Activated naive CD4-positive, alpha-beta T cell treated with anti-CD3 and anti-CD28 coated beads, Interleukin-2, amount 50 U/mL, for 16 hours (primary cell): Measurements from ENCODE around the gene CACNA1H.

ENCODE experiments used
- DNase-seq: peaks from one replicate; pipeline ENCODE4 v3.0.0-alpha.2; 2020

CACNA1H gene

DNA sequence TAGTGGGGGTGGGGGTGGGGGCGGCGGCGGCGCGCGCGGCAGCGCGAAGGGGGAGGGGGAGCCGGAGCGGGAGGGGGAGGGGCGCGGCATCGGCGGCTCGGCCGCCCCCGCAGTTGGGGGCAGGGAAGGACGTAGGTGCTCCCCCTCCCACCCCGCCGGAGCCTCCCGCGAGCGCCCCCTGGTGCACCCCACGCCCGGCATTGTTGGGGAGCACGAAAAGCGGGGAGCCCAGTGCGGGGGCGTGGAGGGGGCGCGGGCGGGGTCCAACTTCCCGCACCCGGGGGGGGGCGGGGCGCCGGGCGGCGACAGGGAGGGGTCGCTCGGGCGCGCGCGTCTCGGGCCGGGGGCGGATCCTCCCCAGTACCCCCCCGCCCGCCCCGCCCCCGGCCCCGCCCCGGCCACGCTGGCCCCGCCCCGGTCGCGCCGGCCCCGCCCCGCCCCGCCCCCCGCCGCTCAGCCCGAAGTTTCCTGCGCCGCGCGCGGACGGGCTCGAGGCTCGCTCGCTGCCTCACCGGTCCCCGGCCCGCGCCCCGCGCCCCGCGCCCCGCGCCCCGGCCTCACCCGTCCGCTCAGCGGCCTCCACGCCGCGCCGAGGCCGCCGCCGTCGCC is at the start of gene CACNA1H:
Gene CACNA1H (plus strand): TSS at position 456 of the 609 bp plus-strand sequence. CDS start 632 bp downstream, outside the sequence.
- DNase-seq: peak; percentile 73

DNA sequence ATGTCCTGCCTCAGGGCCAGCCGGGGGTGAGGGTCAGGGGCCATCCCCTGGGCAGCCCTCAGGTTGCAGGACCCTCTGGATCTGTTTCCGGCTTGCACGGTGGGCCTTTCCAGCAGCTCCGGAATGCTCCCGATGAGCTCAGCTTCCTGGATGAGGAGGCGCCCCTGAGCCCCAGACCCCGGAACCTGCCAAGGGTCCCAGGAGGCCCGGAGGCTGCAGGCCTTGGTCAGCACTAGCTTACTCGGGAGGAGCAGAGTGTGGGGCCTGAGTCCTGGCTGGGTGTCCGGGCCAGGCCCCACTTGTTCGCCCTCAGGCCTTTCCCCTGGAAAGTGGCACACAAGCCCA is 49.3 kb upstream of the CACNA1H start:
- DNase-seq: no peak

DNA sequence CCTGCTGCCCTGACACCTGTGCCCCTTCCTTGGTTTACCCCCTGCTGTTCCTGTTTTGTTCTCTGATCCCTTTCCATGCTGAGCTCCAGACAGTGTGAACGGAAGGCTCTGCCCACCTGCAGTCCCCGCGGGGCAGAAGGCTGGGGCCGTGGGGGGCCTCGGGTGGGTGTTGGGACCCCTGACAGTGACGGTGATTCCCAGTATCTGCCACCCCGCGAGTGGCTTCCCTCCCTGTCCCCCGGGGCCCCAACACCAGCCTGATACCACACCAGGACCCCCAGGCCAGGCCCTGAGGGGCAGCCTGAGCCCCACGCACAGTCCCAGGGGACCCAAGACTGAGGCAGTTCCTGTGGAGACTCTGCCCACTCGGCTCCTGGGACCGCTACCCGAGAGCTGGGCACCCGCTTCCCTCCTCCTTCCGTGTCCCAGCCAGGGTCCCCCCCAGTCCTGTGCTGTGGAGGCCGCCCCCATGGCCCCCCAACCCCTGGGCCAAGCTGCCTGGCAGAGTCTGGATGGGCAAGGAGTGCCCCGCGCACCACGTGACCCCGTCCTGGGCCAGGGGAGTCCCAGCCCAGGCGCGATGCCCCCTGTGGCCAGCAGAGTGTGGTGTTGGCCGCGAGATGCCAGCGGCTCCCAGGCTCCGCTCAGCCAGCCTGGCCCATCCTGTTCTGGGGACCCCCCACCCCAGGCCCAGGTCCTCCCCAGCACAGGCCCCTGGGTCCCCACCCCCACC is 46.9 kb upstream of the CACNA1H start:
- DNase-seq: peak; percentile 55

DNA sequence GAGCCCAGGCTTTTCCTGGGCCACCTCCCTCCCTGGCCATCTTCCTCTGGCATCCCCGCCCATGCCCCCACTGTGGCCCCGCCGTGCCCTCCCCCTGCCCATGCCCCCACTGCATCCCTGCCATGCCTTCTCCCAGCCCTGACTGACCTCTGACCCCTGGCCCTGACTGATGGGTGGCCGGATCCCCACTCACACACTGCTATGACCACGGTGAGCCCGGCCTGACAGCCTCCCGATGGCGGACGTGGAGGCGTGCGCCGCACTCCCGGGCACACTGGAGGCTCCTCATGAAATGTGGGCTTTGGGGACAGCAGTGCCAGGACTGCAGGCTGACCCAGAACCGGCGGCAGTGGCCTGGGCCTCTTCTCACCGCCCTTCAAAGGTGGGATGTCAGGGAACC is 46.2 kb upstream of the CACNA1H start:
- no peak for DNase-seq

DNA sequence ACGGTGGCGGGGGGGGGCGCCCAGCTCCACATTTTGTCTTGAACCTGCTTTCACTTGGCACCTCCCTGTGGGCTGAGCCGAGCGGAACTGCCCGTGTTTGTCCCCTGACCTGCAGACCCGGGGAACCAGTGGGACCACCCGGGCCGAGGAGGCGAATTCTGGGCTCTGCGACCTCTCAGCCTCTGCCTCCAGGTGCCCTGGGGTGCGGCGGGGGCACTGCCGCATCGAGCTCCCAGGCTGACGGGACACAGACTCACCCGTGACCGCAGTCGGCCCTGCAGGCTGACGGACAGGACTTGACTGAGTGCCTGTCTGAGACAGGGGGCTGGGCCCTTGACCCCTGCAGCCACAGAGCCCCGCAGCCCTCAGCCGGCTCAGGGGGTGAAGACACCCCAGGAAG is 45.8 kb upstream of the CACNA1H start:
- no peak for DNase-seq

DNA sequence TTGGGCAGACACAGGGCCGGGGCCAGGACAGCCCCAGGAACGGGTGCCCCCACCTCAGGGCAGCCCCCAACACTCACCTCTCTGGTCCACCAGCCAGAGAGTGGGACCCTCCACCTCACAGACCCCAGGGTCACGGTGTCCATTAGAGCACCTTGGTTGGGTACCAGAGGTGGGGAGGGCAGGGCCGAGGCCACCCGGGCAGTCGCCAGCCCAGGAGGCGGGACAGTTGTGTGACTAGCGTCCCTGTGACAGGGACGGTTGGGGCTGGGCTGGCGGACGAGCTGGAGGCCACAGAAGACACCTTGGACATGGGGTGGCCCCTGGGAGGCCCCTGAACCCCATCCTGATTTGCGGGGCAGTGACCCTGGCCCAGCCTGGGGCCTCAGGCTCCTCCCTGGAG is 45.2 kb upstream of the CACNA1H start:
- no peak for DNase-seq

DNA sequence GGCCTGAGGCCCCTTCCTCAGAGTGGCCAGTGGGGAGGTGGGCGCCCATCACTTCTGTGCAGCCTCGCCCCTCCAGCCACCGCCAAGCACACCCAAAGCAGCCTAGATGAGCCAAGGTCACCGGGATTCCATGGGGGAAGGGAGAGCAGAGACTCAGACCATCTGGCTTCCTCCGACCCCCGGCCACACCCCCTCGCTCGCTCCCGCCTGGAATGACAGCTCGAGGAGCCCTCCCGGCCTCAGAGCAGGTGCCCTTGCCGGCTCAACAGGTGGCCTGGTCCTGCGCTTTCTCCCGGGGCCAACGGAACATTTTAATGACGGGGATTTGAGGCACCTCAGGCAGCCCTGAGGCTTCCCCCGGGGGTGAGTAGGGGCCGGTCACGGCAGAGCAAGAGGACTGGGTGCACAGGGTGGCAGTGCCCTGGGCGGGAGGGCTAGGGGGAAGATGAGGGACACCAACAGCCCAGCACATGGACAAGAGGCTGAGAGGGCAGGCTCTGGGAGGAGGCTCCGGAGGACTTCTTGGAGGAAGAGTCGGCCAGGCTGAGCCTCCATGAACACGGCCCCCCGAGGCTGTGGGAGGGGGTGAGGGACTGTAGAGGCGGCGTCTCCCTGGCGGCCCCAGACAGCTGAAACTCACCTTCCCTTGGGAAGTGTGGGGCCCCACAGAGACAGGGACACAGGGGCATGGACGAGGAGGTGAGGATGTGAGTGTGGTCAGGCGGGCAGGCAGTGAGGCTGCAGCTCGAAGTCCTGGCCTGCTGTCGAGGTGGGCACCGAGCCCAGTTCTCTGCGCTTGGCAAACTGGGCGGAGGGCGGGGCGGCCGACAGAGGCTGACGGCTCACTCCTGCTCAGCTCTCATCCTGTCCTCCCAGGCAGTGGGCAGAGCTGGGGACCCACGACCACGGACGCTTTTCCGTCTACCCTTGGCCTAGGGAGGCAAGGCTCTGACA is 44.3 kb upstream of the CACNA1H start:
- no peak for DNase-seq

DNA sequence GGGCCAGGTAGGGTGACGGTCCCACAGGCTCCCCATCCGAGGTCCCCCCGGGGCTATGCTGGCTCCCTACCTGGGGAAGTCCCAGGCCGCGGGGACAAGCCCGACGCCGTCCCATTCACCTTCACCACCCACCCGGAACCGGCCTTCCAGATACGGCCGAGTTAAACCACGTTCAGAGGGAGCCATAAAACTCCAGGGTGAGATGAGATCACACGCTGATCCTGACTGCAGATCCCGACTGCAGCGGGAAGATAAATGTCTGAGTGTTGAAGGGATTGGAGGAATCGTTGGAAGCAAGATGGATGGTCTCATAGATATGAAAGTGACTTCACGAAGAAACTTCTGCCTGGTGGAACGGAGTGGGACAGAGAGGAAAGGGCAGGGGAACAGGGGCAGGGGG is 43.3 kb upstream of the CACNA1H start:
- no peak for DNase-seq

DNA sequence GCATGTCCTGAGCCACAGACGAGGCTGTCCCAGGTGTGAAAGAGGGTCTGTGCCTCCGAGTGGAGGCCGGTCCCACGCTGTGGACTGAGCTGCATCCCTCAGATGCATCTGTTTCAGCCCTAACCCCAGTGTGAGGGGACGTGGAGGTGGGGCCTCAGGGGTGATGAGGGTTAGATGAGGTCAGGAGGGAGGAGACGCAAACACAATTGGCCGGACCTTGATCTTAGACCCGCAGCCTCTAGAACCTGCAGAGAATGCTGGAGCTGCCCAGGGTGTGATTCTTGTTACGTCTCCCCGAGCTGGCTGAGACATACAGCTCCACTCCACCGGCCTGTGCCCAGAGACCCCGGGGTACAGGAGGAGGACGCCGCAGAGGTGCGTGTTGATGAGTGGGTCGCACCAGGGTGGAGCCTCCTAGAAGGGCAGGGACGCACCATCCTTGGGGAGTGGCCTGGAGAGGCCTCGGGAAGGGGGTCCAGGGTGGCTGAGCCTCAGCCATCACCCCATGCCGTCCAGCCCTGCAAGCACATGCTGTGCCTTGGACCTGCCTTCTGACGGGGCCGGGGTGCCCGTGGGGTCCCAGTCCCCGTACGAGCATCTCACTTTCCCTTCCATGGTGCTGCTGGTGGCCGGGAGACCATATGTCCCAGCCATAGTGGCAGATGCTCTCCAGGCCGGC is 40.3 kb upstream of the CACNA1H start:
- no peak for DNase-seq

DNA sequence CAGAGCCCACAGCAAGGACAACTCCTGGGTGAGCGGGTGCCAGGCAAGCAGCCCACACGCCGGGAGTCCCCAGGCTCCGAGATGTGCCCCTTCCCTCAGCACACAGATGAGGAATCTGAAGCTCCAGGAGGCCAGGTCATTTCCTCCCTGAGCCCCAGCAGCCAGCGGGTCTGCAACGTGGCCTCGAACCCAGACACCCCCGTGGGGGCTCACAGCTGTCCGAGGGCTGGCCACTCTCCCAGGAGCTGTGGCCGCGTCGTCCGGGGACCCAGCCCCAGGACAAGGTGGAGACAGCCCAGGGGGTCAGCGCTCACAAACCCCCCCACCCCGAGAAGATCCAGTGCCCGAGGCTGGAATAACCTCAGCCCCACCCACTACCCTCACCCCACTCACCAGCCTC is 39.4 kb upstream of the CACNA1H start:
- no peak for DNase-seq

DNA sequence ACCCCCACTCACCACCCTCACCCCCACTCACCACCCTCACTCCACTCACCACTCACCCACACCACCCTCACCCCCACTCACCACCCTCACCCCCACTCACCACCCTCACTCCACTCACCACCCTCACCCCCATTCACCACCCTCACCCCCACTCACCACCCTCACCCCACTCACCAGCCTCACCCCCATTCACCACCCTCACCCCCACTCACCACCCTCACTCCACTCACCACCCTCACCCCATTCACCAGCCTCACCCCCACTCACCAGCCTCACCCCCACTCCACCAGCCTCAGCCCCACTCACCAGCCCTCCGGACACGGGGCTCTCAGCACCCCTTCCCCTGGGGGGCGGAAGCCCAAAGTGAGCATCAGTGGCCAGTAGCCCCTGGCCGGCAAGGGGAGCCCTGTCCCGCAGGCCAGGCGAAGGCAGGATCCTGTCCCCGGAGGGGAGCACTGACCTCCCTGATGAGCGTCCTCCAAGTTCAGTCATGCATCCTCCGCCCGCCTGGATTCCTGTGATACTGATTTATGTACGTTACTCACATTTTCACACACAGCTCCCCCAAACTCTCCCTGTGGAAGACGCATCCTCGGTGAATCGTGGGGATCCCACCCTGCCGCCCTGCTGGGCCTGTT is 38.9 kb upstream of the CACNA1H start:
- no peak for DNase-seq

DNA sequence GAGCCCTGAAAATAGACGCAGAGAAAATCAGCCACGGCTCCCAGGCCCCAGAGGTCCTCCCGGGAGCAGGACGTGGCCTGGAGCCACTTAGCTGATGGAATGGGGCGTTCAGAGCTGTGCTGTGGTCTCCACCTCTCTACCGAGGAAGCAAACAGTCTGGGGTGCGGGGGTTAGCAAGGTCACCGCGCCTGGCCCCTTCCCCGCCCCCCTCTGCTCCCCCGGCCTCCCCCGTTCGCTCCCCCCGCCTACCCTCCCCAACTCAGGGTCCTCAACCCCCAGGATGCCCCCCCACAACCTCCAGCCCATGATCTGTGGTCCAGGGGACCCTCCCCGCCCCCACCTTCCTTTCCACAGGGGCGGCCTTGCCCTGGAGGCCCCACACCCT is 36.2 kb upstream of the CACNA1H start:
- no peak for DNase-seq

DNA sequence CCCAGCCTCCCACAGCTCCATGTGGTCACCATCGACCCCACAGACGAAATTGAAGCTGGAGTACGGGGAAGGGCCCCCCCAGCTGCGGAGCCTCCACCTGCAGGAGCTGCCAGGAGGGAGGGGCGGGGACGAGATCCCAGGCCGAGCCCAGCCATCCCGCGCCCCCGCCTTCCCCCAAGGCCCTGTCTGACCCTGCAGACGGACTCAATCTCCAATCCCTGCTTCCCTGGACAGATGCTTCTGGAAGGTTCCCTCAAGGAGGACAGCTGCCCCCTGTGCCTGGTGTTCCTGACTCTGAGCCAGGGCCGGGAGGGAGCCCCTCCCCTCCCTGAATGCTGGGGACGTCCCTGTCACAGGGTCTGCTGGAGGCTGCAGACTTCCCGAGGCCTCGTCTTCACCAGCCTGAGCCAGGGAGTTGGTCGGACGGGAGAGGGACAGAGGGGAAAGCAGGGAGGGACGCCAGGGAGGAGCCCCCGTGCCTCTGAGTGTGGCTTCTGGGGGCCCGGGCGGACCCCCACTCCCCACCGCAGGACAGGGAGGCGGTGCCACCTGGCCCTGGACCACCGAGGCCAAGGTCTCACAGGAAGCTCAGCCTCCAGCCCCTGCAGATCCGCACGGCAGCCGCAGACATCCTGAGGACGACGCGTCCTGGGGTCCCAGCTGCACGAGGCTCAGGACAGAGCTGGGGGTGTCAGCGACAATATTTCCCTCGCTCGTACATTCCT is 35.6 kb upstream of the CACNA1H start:
- DNase-seq: no peak

DNA sequence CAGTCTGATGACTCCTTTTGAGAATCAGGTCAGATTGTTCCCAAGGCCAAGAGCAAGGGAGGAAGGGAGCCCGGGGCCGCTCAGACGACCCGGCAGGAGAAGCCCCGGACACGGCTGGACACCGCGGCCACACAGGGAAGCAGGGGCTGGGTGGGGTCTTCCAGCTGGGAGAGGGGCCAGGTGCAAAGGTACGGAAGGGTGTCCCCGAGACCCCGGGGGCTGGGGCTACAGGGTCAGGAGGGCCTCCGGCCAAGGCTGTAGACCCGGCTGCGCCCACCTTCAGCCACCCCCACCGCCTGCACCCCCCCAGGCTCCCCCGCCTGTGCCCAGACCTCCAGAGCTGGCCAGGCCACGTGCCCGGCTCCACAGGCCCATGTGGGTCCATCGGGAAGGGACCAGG is 35.0 kb upstream of the CACNA1H start:
- no peak for DNase-seq

DNA sequence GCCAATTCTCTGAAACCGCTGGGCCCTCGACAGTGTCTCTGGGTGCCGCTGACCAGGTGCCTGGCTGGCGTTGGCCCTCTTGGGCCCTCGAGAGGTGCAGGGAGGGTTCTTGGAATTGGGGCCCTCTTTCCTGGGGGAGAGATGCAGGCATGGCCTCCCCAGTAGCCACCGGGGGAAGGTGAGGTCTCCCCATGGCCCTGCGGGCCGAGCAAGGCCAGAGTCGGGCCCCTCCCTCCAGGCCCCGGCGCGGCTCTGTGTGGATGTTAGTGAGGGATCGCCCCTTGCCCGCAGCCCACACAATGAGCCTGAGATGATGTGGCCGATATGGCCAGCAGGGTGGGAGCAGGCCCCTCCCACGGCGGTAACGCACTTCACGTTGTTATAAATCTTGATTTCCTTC is 33.8 kb upstream of the CACNA1H start:
- no peak for DNase-seq

DNA sequence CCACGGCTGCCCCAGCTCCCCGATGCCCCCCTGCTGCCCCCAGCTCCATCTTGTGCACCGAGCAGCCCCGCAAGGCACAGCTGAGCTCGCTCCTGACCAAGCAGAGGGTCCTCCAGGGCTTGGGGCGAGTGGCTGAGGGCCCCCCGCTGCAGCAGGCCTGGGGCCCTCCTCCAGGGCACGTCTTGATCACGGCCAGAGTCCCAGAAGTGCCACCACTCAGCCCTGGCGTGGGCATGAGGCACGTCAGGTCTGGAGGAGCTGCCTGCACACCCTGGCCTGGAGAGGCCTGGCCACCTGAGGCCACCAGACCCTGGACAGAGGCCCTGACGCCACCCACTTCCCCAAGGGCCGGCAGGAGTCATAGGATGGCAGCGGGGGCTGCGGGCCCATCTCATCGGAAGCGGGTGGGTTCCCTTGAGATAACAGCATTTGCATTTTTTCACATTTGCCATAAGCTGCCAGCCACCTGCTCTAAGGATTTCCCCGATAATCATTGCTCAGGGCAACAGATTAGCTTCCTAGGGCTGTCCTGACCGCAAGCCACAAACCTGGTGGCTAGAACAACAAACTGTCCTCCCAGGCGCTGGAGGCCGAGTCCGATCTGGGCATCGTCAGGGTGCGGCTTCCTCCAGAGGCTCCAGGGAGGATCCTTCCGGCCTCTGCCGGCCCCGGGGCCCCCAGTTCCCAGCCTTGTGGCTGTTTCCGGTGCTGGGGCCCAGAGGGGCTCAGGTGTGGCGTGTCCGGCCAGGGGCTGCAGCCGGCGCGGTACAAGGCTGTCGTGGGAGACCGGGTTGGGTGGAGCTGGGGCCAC is 32.9 kb upstream of the CACNA1H start:
- DNase-seq: no peak

DNA sequence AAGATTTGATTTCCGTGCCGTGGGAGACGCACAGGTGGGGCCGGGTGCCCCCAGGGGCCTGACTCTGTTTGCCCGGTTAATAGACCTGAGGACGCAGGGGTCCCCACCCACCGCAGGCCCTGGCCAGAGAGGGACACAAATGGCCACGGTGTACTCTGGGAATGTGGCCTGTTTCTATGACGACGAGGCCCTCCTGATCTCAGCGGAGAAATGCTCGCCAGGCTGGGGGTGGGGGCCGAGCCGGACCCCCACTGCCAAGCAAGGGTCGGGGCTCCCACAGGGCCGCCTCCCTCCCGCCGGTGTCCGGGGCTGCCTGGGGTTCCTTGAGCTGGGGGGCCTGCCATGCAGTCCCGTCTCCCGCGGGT is 32.3 kb upstream of the CACNA1H start:
- DNase-seq: no peak

DNA sequence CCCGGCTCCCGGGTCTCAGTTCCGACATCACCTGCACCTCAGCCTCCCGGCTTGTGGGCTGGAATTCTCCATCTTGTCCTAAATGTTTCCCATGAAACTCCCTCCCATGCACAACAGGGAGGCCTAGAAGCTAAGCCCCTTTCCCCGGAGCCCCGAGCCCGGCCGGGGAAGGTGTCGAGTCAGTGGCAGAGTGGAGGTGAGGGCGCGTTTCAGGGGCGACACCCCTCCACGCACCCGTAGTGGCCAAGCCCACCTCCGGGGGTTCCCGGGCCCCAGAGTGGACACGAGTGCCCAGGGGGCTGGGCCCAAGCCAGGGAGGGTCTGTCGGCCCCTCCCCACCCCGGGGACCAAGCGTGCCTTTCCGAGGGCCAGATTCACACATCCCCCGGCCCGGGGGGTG is 31.9 kb upstream of the CACNA1H start:
- no peak for DNase-seq

DNA sequence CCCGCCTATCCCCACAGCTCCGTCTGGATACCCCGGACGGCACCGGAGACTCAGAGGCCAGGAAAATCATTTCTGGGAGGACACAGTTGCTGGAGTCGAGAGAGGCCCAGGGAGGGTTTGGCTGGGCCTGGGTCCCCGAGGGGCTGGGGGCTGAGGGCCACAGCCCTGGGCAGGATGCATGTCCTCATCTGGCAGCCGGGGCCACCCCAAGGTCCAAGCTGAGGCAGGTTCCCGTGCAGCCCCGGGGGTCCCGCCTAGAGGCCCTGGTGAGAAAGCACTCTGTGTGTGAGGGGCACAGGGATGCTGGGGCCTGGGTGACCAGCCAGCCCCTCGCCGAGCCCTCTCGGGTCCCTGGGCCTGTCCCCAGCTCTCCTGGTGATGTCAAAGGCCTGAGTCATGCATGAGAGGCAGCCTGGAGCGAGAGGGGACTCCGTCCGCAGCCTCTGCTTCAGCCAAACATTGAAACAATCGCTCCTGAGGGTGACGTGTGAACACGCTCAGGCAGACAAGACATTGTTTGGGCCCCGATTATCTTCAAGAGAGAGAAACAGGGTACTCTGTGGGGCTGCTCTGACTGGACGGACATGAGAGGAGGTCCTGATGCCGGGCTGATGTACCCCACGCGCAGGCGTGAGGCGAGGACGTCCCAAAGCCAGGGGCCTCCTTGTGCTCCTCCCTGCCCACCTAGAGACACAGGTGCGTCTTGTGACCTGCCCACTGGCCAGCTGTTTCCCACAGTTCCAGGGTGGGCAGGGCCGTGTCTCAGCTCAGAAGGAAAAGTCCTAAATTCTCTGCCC is 31.1 kb upstream of the CACNA1H start:
- DNase-seq: no peak

DNA sequence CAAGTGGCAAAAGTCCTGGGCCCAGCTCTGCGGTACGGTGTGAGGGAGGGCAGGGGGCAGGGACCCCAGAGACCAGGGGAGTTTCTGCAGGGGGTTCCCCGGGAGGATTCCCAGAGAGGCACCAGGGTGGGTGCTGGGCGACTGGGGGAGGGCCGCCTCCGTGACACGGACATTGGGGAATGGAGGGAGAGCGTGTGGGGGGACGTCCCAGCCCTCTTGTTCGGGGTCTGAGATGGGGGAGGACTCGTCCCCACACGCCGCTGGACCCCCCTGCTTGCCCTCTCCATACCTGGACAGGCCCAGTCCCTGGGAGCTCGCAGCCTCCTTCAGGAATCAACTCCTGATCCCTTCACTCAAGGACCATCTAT is 30.5 kb upstream of the CACNA1H start:
- no peak for DNase-seq
